HCT116 (cell line): ENCODE measurements around the gene ARRDC5. TPM values are rescaled to one million over a fixed set of nuclear protein-coding genes. Genes with fewer than 3 reads are reported as not detected.

Source experiments
- ATAC-seq: fragments of 200-7000 bp; cut with Tn5 transposase; 2 replicates; pipeline ENCODE4 v1.9.1; 2020; ENCODE audit warnings: mild to moderate bottlenecking, moderate library complexity
- BruUV-seq: library from RNA; stranded (reverse); fragments of 400-500 nt; replicated peaks from 2 replicates; lab custom pipeline; 2021; lab: Mats Ljungman, UMichigan
- CTCF ChIA-PET: fragments of 300-600 bp; sonication (Branson Sonifier 250); formaldehyde crosslinking; loops from one replicate; lab custom pipeline; 2021; ENCODE audit warnings: antibody characterized with exemption; lab: Charles Lee
- POLR2A ChIA-PET: fragments of 300-600, 350-600 bp; sonication (Branson Sonifier 250); formaldehyde crosslinking; loops from one replicate; lab custom pipeline; 2021; ENCODE audit warnings: antibody characterized with exemption; lab: Charles Lee
- RAD21 ChIA-PET, 2 experiments: fragments of 300-600 bp; sonication (Branson Sonifier 250); formaldehyde crosslinking; loops; one replicate each; lab custom pipeline; 2023; ENCODE audit warnings: low total read pairs in 2 of 2; ENCODE audit not compliant: uncharacterized antibody in 2 of 2, unreplicated experiment in 2 of 2, low non-redundant PET in 1 of 2; lab: Charles Lee
- DNase-seq: peaks from one replicate; pipeline ENCODE4 v3.0.0-alpha.2; 2010; ENCODE audit warnings: low read depth, low spot score
- H2AFZ ChIP-seq: fragments of 200-600 bp; shearing (Covaris generic), sonication (generic); 2 replicates; pipeline ENCODE4 v1.6.1; 2017; ENCODE audit warnings: low read depth, mixed run types, mixed read lengths, antibody characterized with exemption, low read length; ENCODE audit not compliant: poor library complexity, severe bottlenecking
- H3K27ac ChIP-seq: 2 replicates; pipeline ENCODE4 v1.5.1; 2012; ENCODE audit warnings: low read depth, low read length
- H3K27me3 ChIP-seq: fragments of 200-600 bp; sonication (generic); 2 replicates; pipeline ENCODE4 v1.6.1; 2016; ENCODE audit warnings: mixed run types, low read length, mixed read lengths; ENCODE audit not compliant: insufficient read depth
- H3K36me3 ChIP-seq, 2 experiments: fragments of 200-500 bp in 1 of 2; fragments of 200-600 bp in 1 of 2; sonication (Bioruptor generic) in 1 of 2; sonication (generic) in 1 of 2; 2 replicates each; pipeline versions ENCODE4 v1.5.1 to v1.6.1; 2014 to 2016; ENCODE audit warnings: low read length in 2 of 2, inconsistent platforms in 1 of 2, mixed read lengths in 1 of 2, mixed run types in 1 of 2; ENCODE audit not compliant: insufficient read depth in 2 of 2, control insufficient read depth in 1 of 2
- H3K4me1 ChIP-seq, 2 experiments: fragments of 200-600 bp in 1 of 2; sonication (generic) in 1 of 2; 2 replicates each; pipeline versions ENCODE4 v1.5.1 to v1.6.1; 2012 to 2017; ENCODE audit warnings: low read length in 2 of 2, inconsistent platforms in 1 of 2, mild to moderate bottlenecking in 1 of 2, mixed read lengths in 1 of 2, mixed run types in 1 of 2, moderate library complexity in 1 of 2; ENCODE audit not compliant: insufficient read depth in 2 of 2, control insufficient read depth in 1 of 2
- H3K4me2 ChIP-seq: fragments of 200-600 bp; sonication (generic); 2 replicates; pipeline ENCODE4 v1.6.1; 2017; ENCODE audit warnings: mixed run types, low read length, mixed read lengths
- H3K4me3 ChIP-seq, 2 experiments: fragments of 200-600 bp in 1 of 2; sonication (generic) in 1 of 2; replicated peaks in 1 of 2; 2 replicates each; pipeline ENCODE4 v1.5.1; 2011 to 2016; ENCODE audit warnings: low read length in 2 of 2, control low read depth in 1 of 2, low read depth in 1 of 2, mild to moderate bottlenecking in 1 of 2, mixed read lengths in 1 of 2, mixed run types in 1 of 2
- H3K79me2 ChIP-seq: fragments of 200-600 bp; sonication (generic); 2 replicates; pipeline ENCODE4 v1.6.1; 2017; ENCODE audit warnings: mild to moderate bottlenecking, mixed run types, low read length, moderate library complexity, mixed read lengths; ENCODE audit not compliant: insufficient read depth
- H3K9ac ChIP-seq: fragments of 200-600 bp; sonication (generic); 2 replicates; pipeline ENCODE4 v1.6.1; 2016; ENCODE audit warnings: low read length, mixed read lengths
- H3K9me2 ChIP-seq: fragments of 200-600 bp; sonication (generic), shearing (Covaris generic); 2 replicates; pipeline ENCODE4 v1.6.1; 2017; ENCODE audit warnings: mixed run types, mild to moderate bottlenecking, moderate library complexity; ENCODE audit not compliant: insufficient read depth
- H3K9me3 ChIP-seq, 2 experiments: fragments of 200-500 bp in 1 of 2; fragments of 200-600 bp in 1 of 2; sonication (Bioruptor generic) in 1 of 2; sonication (generic) in 1 of 2; 2 replicates each; pipeline ENCODE4 v1.6.1; 2014 to 2017; ENCODE audit warnings: low read length in 2 of 2, mixed read lengths in 2 of 2, inconsistent platforms in 1 of 2, low read depth in 1 of 2, mild to moderate bottlenecking in 1 of 2, mixed run types in 1 of 2, moderate library complexity in 1 of 2; ENCODE audit not compliant: control insufficient read depth in 1 of 2, insufficient read depth in 1 of 2
- H4K20me1 ChIP-seq: fragments of 200-600 bp; sonication (generic), shearing (Covaris generic); 2 replicates; pipeline ENCODE4 v1.6.1; 2017; ENCODE audit warnings: mixed run types, mild to moderate bottlenecking, moderate library complexity; ENCODE audit not compliant: insufficient read depth
- ATF3 ChIP-seq: IDR thresholded peaks from 2 replicates; pipeline ENCODE4 v1.6.1; 2012
- CBX3 ChIP-seq: IDR thresholded peaks from 2 replicates; pipeline ENCODE4 v1.6.1; 2012; ENCODE audit warnings: low read depth
- EGR1 ChIP-seq: IDR thresholded peaks from 2 replicates; pipeline ENCODE4 v1.6.1; 2012; ENCODE audit warnings: low read depth
- ELF1 ChIP-seq: IDR thresholded peaks from 2 replicates; pipeline ENCODE4 v1.6.1; 2012; ENCODE audit warnings: low read depth, borderline replicate concordance
- EZH2 ChIP-seq: fragments of 200-600 bp; sonication (generic); IDR thresholded peaks from 2 replicates; pipeline ENCODE4 v1.6.1; 2017; ENCODE audit warnings: antibody characterized with exemption, mixed run types
- FOSL1 ChIP-seq: IDR thresholded peaks from 2 replicates; pipeline ENCODE4 v1.6.1; 2012; ENCODE audit warnings: low read depth
- JUND ChIP-seq: IDR thresholded peaks from 2 replicates; pipeline ENCODE4 v1.6.1; 2012
- MAX ChIP-seq: IDR thresholded peaks from 2 replicates; pipeline ENCODE4 v1.6.1; 2012
- POLR2AphosphoS5 ChIP-seq: IDR thresholded peaks from 2 replicates; pipeline ENCODE4 v1.6.1; 2011; ENCODE audit warnings: mild to moderate bottlenecking, low read depth, low read length, moderate library complexity
- SIN3A ChIP-seq: IDR thresholded peaks from 2 replicates; pipeline ENCODE4 v1.6.1; 2012; ENCODE audit warnings: low read depth
- SP1 ChIP-seq: IDR thresholded peaks from 2 replicates; pipeline ENCODE4 v1.6.1; 2012; ENCODE audit warnings: low read depth
- SRF ChIP-seq: IDR thresholded peaks from 2 replicates; pipeline ENCODE4 v1.6.1; 2012; ENCODE audit warnings: low read depth
- YY1 ChIP-seq: IDR thresholded peaks from 2 replicates; pipeline ENCODE4 v1.6.1; 2011; ENCODE audit warnings: low read length, low read depth, moderate library complexity, mild to moderate bottlenecking; ENCODE audit not compliant: insufficient replicate concordance; ENCODE audit errors: extremely low read depth
- ZBTB33 ChIP-seq: IDR thresholded peaks from 2 replicates; pipeline ENCODE4 v1.6.1; 2011; ENCODE audit warnings: mild to moderate bottlenecking, low read length, moderate library complexity; ENCODE audit not compliant: insufficient replicate concordance; ENCODE audit errors: extremely low read depth
- intact Hi-C: fragments of 100-400 bp; cut with micrococcal nuclease; formaldehyde crosslinking; loops from 2 replicates; pipeline ENCODE4 v1.10.0; 2022
- total RNA-seq: library from RNA; stranded (reverse); gene quantifications from one replicate; pipeline ENCODE4 v1.2.1, GENCODE V29; 2021; ENCODE audit not compliant: unreplicated experiment

ARRDC5 gene
- total RNA-seq, 1 experiment from 2014 or later, result not detected

GRCh38 chr19:4861147-4861546 lies 41.5 kb downstream of the ARRDC5 start:
- Histone ChIP-seq H2AFZ (no peak overlapping the region), H3K79me2 (peaks cover 60% of the 10 kb centered on the region), H4K20me1 (no peaks in the 10 kb centered on the region; the same call in 1 of the 2 replicates), H3K27ac (peak overlapping the region; percentile 36), H3K4me3 (no peak overlapping the region), H3K27me3 (no peaks in the 10 kb centered on the region), H3K9me3 (no peaks in the 10 kb centered on the region), H3K9me2 (no peaks in the 10 kb centered on the region), H3K4me2 (peak overlapping the region; percentile 35), H3K9ac (peak overlapping the region; percentile 24), H3K4me1 (peaks cover 28 to 40% of the 10 kb centered on the region in 2 experiments), H3K36me3 (peaks cover 20 to 35% of the 10 kb centered on the region in 2 experiments)
- ChIA-PET CTCF (no interaction called here), RAD21 (no interaction called here), POLR2A (interaction anchor here (1.7 kb wide), 1 partner anchor 9 kb away, joined by 4 read pairs; no protein-coding TSS in a partner anchor)
- ATAC-seq (peak; percentile 77), DNase-seq (no peak)
- peak; percentile 12; the same call in 1 of the 2 replicates for TF ChIP-seq POLR2AphosphoS5
- no peak for TF ChIP-seq MAX
- BruUV-seq, result no TSS peak
- intact Hi-C loops, result no loop called here

- Histone ChIP-seq H3K9me3 (no peaks in the 10 kb centered on the region), H3K27me3 (no peaks in the 10 kb centered on the region), H3K4me1 (peaks cover 19 to 26% of the 10 kb centered on the region in 2 experiments), H3K9me2 (no peaks in the 10 kb centered on the region), H3K9ac (no peak overlapping the region), H3K4me2 (no peak overlapping the region), H2AFZ (no peak overlapping the region), H3K4me3 (no peak overlapping the region), H3K27ac (no peak overlapping the region), H4K20me1 (no peaks in the 10 kb centered on the region; the same call in 1 of the 2 replicates), H3K36me3 (peaks cover 27 to 42% of the 10 kb centered on the region in 2 experiments)
- POLR2A ChIA-PET, result no interaction called here
- intact Hi-C loops, result no loop called here
- DNase-seq, result no peak
- CTCF ChIA-PET, result no interaction called here
- RAD21 ChIA-PET, result no interaction called here
- BruUV-seq, result no TSS peak
- TF ChIP-seq SP1, result no peak
- no peak for TF ChIP-seq EZH2
- no peak for TF ChIP-seq SRF
- TF ChIP-seq ATF3, result no peak
- TF ChIP-seq EGR1, result no peak
- no peak for TF ChIP-seq ZBTB33
- no peak for TF ChIP-seq CBX3
- no peak for TF ChIP-seq FOSL1
- no peak for TF ChIP-seq ELF1
- no peak for TF ChIP-seq MAX
- TF ChIP-seq JUND, result no peak
- no peak for TF ChIP-seq POLR2AphosphoS5
- TF ChIP-seq SIN3A, result no peak
- TF ChIP-seq YY1, result no peak
- TF ChIP-seq, all 23 proteins: peak for 0
- no peak for ATAC-seq
- peaks cover 46% of the 10 kb centered on the region for H3K79me2 ChIP-seq
Measured at GRCh38 chr19:4859697-4860096, 43.0 kb downstream of the ARRDC5 start.
